HCT116 (cell line): Measurements from ENCODE around the gene NRROS.

Experiments used
- CEBPB ChIP-seq: IDR thresholded peaks from 2 replicates; pipeline ENCODE4 v1.6.1; 2012; ENCODE audit warnings: low read depth
- CTCF ChIP-seq, 3 experiments: fragments of 200-600 bp in 1 of 3; sonication (generic) in 1 of 3; IDR thresholded peaks in 2 of 3; conservative IDR thresholded peaks in 1 of 3; 2 replicates each; pipeline ENCODE4 v1.5.1; 2012 to 2017; ENCODE audit warnings: low read depth in 2 of 3, low read length in 2 of 3, antibody characterized with exemption in 1 of 3, borderline replicate concordance in 1 of 3, control low read depth in 1 of 3, mild to moderate bottlenecking in 1 of 3, mixed read lengths in 1 of 3, mixed run types in 1 of 3, moderate library complexity in 1 of 3; ENCODE audit not compliant: insufficient read depth in 1 of 3
- EZH2 ChIP-seq: fragments of 200-600 bp; sonication (generic); IDR thresholded peaks from 2 replicates; pipeline ENCODE4 v1.6.1; 2017; ENCODE audit warnings: antibody characterized with exemption, mixed run types
- JUND ChIP-seq: IDR thresholded peaks from 2 replicates; pipeline ENCODE4 v1.6.1; 2012
- MAX ChIP-seq: IDR thresholded peaks from 2 replicates; pipeline ENCODE4 v1.6.1; 2012
- POLR2A ChIP-seq: IDR thresholded peaks from 2 replicates; pipeline ENCODE4 v1.7.0; 2011; ENCODE audit warnings: borderline replicate concordance; ENCODE audit not compliant: insufficient read depth, insufficient read length; ENCODE audit errors: extremely low read depth
- POLR2AphosphoS5 ChIP-seq: IDR thresholded peaks from 2 replicates; pipeline ENCODE4 v1.6.1; 2011; ENCODE audit warnings: mild to moderate bottlenecking, low read depth, low read length, moderate library complexity
- RAD21 ChIP-seq: IDR thresholded peaks from 2 replicates; pipeline ENCODE4 v1.6.1; 2012; ENCODE audit warnings: low read depth, mild to moderate bottlenecking
- REST ChIP-seq: IDR thresholded peaks from 2 replicates; pipeline ENCODE4 v1.6.1; 2012; ENCODE audit warnings: low read depth
- SRF ChIP-seq: IDR thresholded peaks from 2 replicates; pipeline ENCODE4 v1.6.1; 2012; ENCODE audit warnings: low read depth
- ZFX ChIP-seq: fragments of 450-650 bp; IDR thresholded peaks from 2 replicates; pipeline ENCODE4 v1.6.1; 2017

- TF ChIP-seq EZH2 (no peak), POLR2AphosphoS5 (no peak), CEBPB (no peak), JUND (no peak), RAD21 (no peak), CTCF (IDR thresholded peaks at IDR 0.05 in 2 of 3, conservative IDR thresholded peaks at IDR 0.05 in 1 of 3; ENCODE audit: borderline replicate concordance in 1 of 3, insufficient read depth in 1 of 3, low read depth in 2 of 3, low read length in 2 of 3) (no peak), SRF (no peak), REST (no peak), POLR2A (no peak), ZFX (no peak), MAX (no peak)
Measured at GRCh38 chr3:196634829-196635228, 4.7 kb upstream of the NRROS start.
